ENCODE data around the gene GJC3.

Gene GJC3

GRCh38 chr7:99899830-99900519 lies 29.4 kb downstream of the GJC3 start:
- in situ Hi-C loops (cut with HindIII; ENCODE audit: low pct_ligation_motif_present, low sequenced_read_pairs), result no loop called here
- Histone ChIP-seq H3K27me3 (replicated peaks) (no peaks in the 10 kb centered on the region), H3K36me3 (replicated peaks) (peaks cover 38% of the 10 kb centered on the region), H3K4me3 (ENCODE audit: low read depth, low read length) (no peak overlapping the region), H3K27ac (no peak overlapping the region)
- TF ChIP-seq, protein P1, sequence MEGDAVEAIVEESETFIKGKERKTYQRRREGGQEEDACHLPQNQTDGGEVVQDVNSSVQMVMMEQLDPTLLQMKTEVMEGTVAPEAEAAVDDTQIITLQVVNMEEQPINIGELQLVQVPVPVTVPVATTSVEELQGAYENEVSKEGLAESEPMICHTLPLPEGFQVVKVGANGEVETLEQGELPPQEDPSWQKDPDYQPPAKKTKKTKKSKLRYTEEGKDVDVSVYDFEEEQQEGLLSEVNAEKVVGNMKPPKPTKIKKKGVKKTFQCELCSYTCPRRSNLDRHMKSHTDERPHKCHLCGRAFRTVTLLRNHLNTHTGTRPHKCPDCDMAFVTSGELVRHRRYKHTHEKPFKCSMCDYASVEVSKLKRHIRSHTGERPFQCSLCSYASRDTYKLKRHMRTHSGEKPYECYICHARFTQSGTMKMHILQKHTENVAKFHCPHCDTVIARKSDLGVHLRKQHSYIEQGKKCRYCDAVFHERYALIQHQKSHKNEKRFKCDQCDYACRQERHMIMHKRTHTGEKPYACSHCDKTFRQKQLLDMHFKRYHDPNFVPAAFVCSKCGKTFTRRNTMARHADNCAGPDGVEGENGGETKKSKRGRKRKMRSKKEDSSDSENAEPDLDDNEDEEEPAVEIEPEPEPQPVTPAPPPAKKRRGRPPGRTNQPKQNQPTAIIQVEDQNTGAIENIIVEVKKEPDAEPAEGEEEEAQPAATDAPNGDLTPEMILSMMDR (IDR thresholded peaks at IDR 0.05; ENCODE audit: low read depth, low read length, missing control alignments), result no peak
- DNase-seq, result no peak

DNA sequence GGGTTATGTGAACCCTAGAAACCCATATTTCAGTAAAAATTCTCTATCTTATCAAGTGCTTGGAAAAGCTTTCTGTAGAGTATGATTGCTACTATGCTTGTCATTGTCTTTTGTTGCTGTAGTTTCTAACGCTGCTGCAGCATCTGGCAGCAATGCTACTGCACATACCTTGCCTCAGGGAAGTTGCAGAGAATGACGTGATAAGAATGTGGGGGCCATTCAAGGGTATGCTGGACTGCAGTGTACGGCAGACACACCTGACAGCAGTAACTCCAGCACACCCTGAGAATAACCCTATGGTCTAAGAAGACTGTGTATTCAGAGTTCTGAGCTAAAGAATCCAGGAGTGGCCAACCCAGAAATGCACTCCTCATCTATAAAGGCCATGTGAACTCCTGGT lies 30.6 kb downstream of the GJC3 start:
- DNase-seq, result no peak
- Histone ChIP-seq H3K4me3 (ENCODE audit: low read depth, low read length) (no peak overlapping the region), H3K36me3 (replicated peaks) (peaks cover 37% of the 10 kb centered on the region), H3K27ac (no peak overlapping the region), H3K27me3 (replicated peaks) (no peaks in the 10 kb centered on the region)
- in situ Hi-C loops (cut with HindIII; ENCODE audit: low pct_ligation_motif_present, low sequenced_read_pairs), result no loop called here
- TF ChIP-seq, protein P1 (IDR thresholded peaks at IDR 0.05; ENCODE audit: low read depth, low read length, missing control alignments), result no peak

DNA sequence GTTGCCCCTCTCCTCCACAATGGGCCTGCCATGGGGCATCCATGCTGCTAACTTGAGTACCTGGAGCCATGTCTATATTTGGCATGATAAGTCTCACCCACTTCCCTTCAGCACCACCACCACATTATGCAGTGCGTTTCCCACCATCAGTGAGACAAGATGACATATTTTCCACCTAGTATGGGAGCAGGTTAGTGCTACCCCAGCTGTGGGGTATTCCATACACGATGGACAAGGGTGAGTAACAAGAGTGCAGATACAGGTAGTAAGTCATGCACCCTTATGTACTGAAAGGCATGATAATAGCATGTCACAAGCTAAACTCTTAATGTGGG lies 31.4 kb downstream of the GJC3 start:
- Histone ChIP-seq H3K27me3 (replicated peaks) (no peaks in the 10 kb centered on the region), H3K27ac (no peak overlapping the region), H3K36me3 (replicated peaks) (peaks cover 29% of the 10 kb centered on the region), H3K4me3 (ENCODE audit: low read depth, low read length) (no peak overlapping the region)
- TF ChIP-seq, protein P1 (IDR thresholded peaks at IDR 0.05; ENCODE audit: low read depth, low read length, missing control alignments), result no peak
- in situ Hi-C loops (cut with HindIII; ENCODE audit: low pct_ligation_motif_present, low sequenced_read_pairs), result no loop called here
- DNase-seq, result no peak

DNA sequence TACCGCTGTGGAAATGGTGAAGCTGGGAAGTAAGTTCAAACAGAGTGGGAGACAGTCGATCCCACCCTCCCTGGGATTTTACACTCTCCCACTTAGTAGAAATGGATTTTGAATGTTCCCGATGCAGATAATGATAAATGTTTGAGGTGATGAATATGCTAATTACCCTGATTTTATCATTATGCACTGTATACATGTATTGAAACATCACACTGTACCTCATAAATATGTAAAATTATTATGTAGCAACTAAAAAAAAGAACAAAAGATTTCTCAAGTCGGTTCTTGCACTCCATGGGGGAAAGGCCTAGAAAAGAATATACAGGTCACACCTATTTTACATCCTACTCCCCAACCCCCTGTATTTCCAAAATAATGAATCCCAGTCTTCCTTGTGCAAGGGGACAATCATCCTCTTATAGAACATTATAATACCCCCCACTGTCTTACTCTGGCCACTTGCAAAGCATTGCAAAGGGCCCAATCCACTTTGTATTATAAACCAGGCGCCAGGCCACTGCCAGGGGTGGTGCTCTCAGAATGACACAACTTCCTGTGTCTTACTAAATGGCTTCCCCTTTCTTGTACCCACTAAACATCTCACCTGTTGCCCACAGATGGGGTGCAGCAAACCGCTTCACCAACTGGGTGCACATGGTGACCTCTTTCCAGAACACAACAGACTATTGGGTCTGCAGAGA lies 31.9 kb downstream of the GJC3 start:
- no peak for DNase-seq
- in situ Hi-C loops (cut with HindIII; ENCODE audit: low pct_ligation_motif_present, low sequenced_read_pairs), result no loop called here
- TF ChIP-seq, protein P1 (IDR thresholded peaks at IDR 0.05; ENCODE audit: low read depth, low read length, missing control alignments), result no peak

GRCh38 chr7:99894738-99895137 lies 34.7 kb downstream of the GJC3 start:
- TF ChIP-seq, protein P1 (IDR thresholded peaks at IDR 0.05; ENCODE audit: low read depth, low read length, missing control alignments), result no peak
- in situ Hi-C loops (cut with HindIII; ENCODE audit: low pct_ligation_motif_present, low sequenced_read_pairs), result no loop called here
- Histone ChIP-seq H3K27me3 (replicated peaks) (no peaks in the 10 kb centered on the region), H3K36me3 (replicated peaks) (peaks cover 7% of the 10 kb centered on the region), H3K4me3 (ENCODE audit: low read depth, low read length) (no peak overlapping the region), H3K27ac (no peak overlapping the region)
- DNase-seq, result no peak

More for the DNA sequence above, 31.9 kb downstream of the GJC3 start:
- Histone ChIP-seq H3K27ac (no peak overlapping the region), H3K36me3 (replicated peaks) (peaks cover 24% of the 10 kb centered on the region), H3K4me3 (ENCODE audit: low read depth, low read length) (no peak overlapping the region), H3K27me3 (replicated peaks) (no peaks in the 10 kb centered on the region)

All from brain microvascular endothelial cell (primary cell).